Measurements from ENCODE around the gene RAD51B. TPM values are rescaled to one million over a fixed set of nuclear protein-coding genes. Genes with fewer than 3 reads are reported as not detected.

The RAD51B gene
- total RNA-seq, 4 donors from 2014 or later = 19.6 to 39.7 (median 25.4) TPM

DNA sequence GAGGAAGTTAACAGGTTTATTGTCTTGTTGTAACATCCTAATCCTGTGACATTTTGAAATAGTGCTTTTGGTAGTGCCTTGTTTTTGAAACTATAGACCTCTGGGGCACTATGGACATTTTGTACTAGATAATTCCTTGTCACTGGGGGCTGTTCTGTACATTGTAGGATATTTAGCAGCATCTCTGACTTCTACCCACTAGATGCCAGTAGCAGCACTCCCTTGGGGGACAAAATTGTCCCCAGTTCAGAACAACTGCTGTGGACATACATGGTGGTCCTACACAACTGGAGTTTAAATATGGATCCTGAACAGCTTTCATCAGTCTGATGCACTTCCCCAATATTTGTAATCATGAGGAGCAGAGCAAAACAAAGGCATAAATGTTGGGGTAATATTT, 264.7 kb downstream of the RAD51B start:
- Histone ChIP-seq H3K4me1 (peaks cover 9% of the 10 kb centered on the region), H3K36me3 (no peaks in the 10 kb centered on the region), H3K9me3 (no peaks in the 10 kb centered on the region), H3K27me3 (no peaks in the 10 kb centered on the region), H3K4me3 (no peak overlapping the region), H3K27ac (no peak overlapping the region)
- TF ChIP-seq, protein P1, sequence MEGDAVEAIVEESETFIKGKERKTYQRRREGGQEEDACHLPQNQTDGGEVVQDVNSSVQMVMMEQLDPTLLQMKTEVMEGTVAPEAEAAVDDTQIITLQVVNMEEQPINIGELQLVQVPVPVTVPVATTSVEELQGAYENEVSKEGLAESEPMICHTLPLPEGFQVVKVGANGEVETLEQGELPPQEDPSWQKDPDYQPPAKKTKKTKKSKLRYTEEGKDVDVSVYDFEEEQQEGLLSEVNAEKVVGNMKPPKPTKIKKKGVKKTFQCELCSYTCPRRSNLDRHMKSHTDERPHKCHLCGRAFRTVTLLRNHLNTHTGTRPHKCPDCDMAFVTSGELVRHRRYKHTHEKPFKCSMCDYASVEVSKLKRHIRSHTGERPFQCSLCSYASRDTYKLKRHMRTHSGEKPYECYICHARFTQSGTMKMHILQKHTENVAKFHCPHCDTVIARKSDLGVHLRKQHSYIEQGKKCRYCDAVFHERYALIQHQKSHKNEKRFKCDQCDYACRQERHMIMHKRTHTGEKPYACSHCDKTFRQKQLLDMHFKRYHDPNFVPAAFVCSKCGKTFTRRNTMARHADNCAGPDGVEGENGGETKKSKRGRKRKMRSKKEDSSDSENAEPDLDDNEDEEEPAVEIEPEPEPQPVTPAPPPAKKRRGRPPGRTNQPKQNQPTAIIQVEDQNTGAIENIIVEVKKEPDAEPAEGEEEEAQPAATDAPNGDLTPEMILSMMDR (IDR thresholded peaks at IDR 0.05) = no peak
- DNase-seq (ENCODE audit: low spot score in 2 of 2) = no peak

DNA sequence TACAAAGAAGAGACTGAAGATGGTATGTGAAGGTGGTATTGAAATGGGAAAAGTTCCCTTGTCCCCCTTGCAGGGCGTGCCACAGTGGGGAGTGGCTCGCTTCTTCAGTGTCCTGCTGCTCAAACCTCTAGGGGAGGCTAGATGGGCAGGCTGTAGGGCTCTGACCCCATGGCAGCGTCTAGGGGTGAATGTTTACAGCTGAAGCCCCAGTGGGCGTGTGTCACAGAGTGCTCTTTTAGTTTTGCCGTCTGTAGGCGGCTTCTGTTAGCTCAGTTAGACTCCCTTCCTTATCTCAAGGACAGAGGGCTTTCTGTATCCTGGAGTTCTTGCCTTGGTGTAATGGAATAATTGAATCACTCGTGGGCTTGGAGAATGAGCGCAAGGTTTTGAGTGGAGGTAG, 266.2 kb downstream of the RAD51B start:
- Histone ChIP-seq H3K9me3 (no peaks in the 10 kb centered on the region), H3K4me1 (peaks cover 13% of the 10 kb centered on the region), H3K27ac (no peak overlapping the region), H3K27me3 (no peaks in the 10 kb centered on the region), H3K36me3 (no peaks in the 10 kb centered on the region), H3K4me3 (no peak overlapping the region)
- TF ChIP-seq POLR2A (IDR thresholded peaks at IDR 0.05) (no peak), POLR2AphosphoS5 (IDR thresholded peaks at IDR 0.05) (no peak), EP300 (IDR thresholded peaks at IDR 0.05) (no peak)
- TF ChIP-seq, protein P1 (IDR thresholded peaks at IDR 0.05) = no peak
- WGBS = 89% methylated on average over 8 of the region's 8 CpGs
- no peak for DNase-seq (ENCODE audit: low spot score in 2 of 2)

DNA sequence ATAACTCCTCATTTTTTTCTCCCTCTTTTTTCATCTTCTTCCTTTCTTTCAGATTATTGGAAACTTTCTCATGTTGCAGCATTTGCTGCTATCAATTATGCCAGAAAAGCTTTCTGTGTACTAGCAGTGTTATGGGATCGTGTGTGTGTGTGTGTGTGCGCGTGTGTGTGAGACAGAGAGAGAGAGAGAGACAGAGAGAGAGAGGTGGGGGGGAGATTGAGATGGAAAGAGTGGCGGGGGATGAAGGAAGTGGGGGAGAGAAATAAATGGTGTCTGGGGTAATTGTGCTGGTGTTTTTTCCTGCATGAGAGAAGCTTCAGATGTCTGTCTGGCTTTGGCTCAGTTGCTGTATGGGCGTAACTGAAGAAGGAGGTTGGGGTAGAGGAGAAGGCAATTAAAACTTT, 268.9 kb downstream of the RAD51B start:
- peak overlapping the region; percentile 51 for H3K27ac ChIP-seq

DNA sequence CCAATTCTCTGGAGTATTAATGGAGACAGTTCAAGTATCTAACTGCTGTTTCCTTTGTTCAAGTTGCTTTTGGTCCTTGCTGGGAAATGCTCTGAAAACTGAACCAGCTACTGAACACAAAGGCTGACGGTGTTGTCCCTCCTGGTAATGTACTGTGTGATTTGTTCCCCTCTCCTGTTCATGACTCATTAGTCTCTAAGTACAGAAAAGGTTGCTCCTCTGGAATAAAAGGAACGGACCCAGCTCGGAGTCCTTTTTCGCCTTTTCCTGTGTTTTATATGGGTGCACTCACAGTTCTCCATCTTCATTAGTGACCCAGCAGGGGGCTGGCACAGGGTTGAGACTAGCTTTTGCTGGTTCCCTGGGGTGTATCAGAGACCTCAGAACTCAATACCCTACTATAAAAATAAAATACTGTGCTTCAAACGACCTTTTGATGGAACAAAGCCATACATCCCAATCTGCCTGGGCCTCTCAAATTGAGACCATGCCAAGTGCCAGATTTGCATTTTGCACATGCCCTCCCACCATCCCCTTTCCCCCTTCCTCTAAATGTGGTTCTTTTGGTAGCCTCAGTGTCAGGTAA, 269.7 kb downstream of the RAD51B start:
- H3K27me3 ChIP-seq = no peaks in the 10 kb centered on the region
- no peaks in the 10 kb centered on the region for H3K36me3 ChIP-seq
- H3K27ac ChIP-seq = peak overlapping the region; percentile 51
- no peak for TF ChIP-seq POLR2AphosphoS5 (IDR thresholded peaks at IDR 0.05)
- TF ChIP-seq EP300 (IDR thresholded peaks at IDR 0.05) = no peak
- TF ChIP-seq, protein P1 (IDR thresholded peaks at IDR 0.05) = no peak
- no peak for TF ChIP-seq POLR2A (IDR thresholded peaks at IDR 0.05)
- WGBS = 52% methylated on average over 5 of the region's 5 CpGs
- no peak overlapping the region for H3K4me3 ChIP-seq
- H3K4me1 ChIP-seq = peaks cover 13% of the 10 kb centered on the region
- no peak for DNase-seq (ENCODE audit: low spot score in 2 of 2)
- H3K9me3 ChIP-seq = no peaks in the 10 kb centered on the region

More for the DNA sequence above, 268.9 kb downstream of the RAD51B start:
- Histone ChIP-seq H3K27me3 (no peaks in the 10 kb centered on the region), H3K4me3 (peak overlapping the region; percentile 30), H3K36me3 (no peaks in the 10 kb centered on the region), H3K9me3 (no peaks in the 10 kb centered on the region), H3K4me1 (peaks cover 13% of the 10 kb centered on the region)
- DNase-seq (ENCODE audit: low spot score in 2 of 2) = no peak
- TF ChIP-seq EP300 (IDR thresholded peaks at IDR 0.05) (no peak), POLR2AphosphoS5 (IDR thresholded peaks at IDR 0.05) (no peak), POLR2A (IDR thresholded peaks at IDR 0.05) (no peak)
- TF ChIP-seq, protein P1 (IDR thresholded peaks at IDR 0.05) = no peak
- 23% methylated on average over 5 of the region's 5 CpGs for WGBS

DNA sequence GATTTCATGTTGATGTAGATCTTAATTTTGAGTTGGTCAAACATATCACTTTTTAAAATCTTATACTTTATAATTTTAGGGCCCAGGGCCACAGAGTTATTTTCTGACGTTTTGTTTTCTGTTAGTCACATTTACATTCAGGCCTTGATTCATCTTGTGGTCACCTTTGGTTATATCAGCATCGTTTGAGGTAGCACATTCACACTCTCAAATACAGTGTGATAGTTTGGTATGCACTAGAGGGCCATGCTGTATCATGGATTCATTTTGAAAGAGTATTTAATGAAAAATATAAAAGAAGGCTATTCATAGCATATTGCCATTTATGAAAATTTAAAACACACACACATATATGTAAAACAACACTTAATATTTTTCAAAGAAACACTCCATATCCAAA, 274.6 kb downstream of the RAD51B start:
- TF ChIP-seq, protein P1 (IDR thresholded peaks at IDR 0.05) = no peak
- TF ChIP-seq EP300 (IDR thresholded peaks at IDR 0.05) = no peak
- no peak for TF ChIP-seq POLR2A (IDR thresholded peaks at IDR 0.05)
- TF ChIP-seq POLR2AphosphoS5 (IDR thresholded peaks at IDR 0.05) = no peak
- H3K36me3 ChIP-seq = no peaks in the 10 kb centered on the region
- H3K27ac ChIP-seq = no peak overlapping the region
- H3K4me3 ChIP-seq = no peak overlapping the region
- peaks cover 5% of the 10 kb centered on the region for H3K4me1 ChIP-seq
- no peaks in the 10 kb centered on the region for H3K9me3 ChIP-seq
- no peaks in the 10 kb centered on the region for H3K27me3 ChIP-seq
- no peak for DNase-seq (ENCODE audit: low spot score in 2 of 2)
- 62% methylated on average over 2 of the region's 2 CpGs for WGBS
